SK-N-SH (cell line): ENCODE measurements around the gene POU2F3.

ENCODE experiments used
- CHD2 ChIP-seq: fragments of 150-350 bp; IDR thresholded peaks from 2 replicates; pipeline ENCODE4 v1.6.1; 2018; ENCODE audit warnings: low read length; ENCODE audit not compliant: partially characterized antibody
- CTCF ChIP-seq: fragments of 200-600 bp; sonication (generic); IDR thresholded peaks from 2 replicates; pipeline ENCODE4 v1.6.1; 2017; ENCODE audit warnings: antibody characterized with exemption, mild to moderate bottlenecking, moderate library complexity
- EP300 ChIP-seq, 2 experiments: IDR thresholded peaks; 2 replicates each; pipeline versions ENCODE4 v1.4.0 to v1.6.1; 2012; ENCODE audit warnings: borderline replicate concordance in 1 of 2, low read depth in 1 of 2, low read length in 1 of 2
- EZH2phosphoT487 ChIP-seq: fragments of 200-600 bp; sonication (generic); IDR thresholded peaks from 2 replicates; pipeline ENCODE4 v1.6.1; 2017; ENCODE audit warnings: low read depth, mixed run types, mild to moderate bottlenecking, antibody characterized with exemption, moderate library complexity, borderline replicate concordance
- FOXJ3 ChIP-seq: sonication (generic); formaldehyde crosslinking; IDR thresholded peaks from 2 replicates; pipeline ENCODE4 v1.5.1; 2020; ENCODE audit warnings: mild to moderate bottlenecking, missing genetic modification reagents
- FOXM1 ChIP-seq: IDR thresholded peaks from 2 replicates; pipeline ENCODE4 v1.4.0; 2012; ENCODE audit warnings: low read depth, mild to moderate bottlenecking
- MAX ChIP-seq: IDR thresholded peaks from 2 replicates; pipeline ENCODE4 v1.4.0; 2012; ENCODE audit warnings: low read depth
- POLR2AphosphoS5 ChIP-seq: IDR thresholded peaks from 2 replicates; pipeline ENCODE4 v1.6.1; 2012; ENCODE audit warnings: low read depth, low read length
- REST ChIP-seq: IDR thresholded peaks from 2 replicates; pipeline ENCODE4 v1.6.1; 2012; ENCODE audit warnings: mild to moderate bottlenecking, low read depth, low read length, moderate library complexity

- TF ChIP-seq CTCF (no peak), POLR2AphosphoS5 (no peak), FOXM1 (no peak), EP300 (IDR thresholded peaks at IDR 0.05; ENCODE audit: borderline replicate concordance in 1 of 2, low read depth in 1 of 2, low read length in 1 of 2) (no peak), MAX (no peak), FOXJ3 (CRISPR knock-in tag) (no peak), REST (no peak), EZH2phosphoT487 (no peak), CHD2 (no peak)
These were observed 18.7 kb upstream of the POU2F3 start for GRCh38 chr11:120221115-120221752.
